Fibroblast of peridontal ligament (primary cell): ENCODE data around the gene RRP8.
A peak's percentile ranks its signal among the peaks of the same experiment; 100 is the strongest.

Source experiments
- DNase-seq: peaks from one replicate; pipeline ENCODE4 v3.0.0-alpha.2; 2010; ENCODE audit errors: extremely low read depth

RRP8 gene

DNA sequence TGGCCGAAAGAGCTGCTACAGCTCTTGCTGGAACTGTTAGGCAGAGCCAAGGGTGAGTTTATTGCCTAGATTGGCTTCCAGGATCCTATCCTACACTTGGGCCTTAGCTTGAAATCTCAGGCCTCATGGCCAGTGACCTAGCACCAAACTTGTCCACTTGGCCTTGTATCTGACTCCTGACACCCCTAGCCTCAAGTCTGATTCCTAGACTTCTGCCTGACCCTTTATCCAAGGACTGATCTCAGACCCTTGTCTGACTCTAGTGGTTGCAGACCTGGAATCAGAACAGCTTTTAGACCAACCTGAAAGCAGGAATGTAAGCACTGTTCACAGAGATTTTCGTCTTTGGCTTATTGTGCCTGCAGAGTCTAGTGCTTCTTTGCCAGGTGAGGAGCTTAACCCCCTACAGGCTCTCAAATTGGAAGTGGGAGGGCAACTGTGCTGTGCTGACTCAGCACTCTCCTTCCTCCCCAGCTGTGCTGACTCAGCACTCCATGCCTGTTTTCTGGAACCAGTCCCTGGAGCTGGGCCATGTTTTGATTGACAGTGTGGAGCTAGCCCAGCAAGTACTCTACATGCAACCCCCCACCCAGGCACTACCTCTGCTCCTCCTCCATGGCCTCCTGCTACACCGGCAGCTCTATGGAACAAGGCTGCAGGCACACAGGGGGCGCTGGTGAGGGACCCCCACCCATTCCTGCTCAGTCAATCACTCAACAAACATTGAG is 35.1 kb downstream of the RRP8 start:
- DNase-seq: peak; percentile 73

GRCh38 chr11:6567371-6567745 is 36.1 kb downstream of the RRP8 start:
- no peak for DNase-seq

- no peak for DNase-seq
Observed at GRCh38 chr11:6566704-6567370, 36.6 kb downstream of the RRP8 start.

GRCh38 chr11:6565988-6566703 is 37.3 kb downstream of the RRP8 start:
- DNase-seq: no peak

DNA sequence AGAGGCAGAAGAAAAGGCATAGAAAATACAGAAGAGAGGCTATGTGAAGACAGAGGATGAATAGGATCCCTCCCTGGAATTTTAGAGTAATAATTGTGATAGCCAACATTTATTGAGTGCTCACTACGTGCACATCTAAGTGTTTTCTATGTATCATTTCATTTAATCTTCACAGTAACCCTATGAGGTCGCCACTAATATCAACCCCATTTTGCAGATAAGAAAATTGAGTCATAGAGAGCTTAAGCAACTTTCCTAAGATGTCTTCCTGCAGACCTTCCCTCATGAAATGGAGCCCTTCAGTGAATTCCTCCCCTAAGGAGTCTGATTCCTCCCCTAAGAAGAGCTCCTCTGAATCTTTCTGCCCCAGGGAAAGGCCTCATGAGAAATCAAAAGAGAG is 38.1 kb downstream of the RRP8 start:
- no peak for DNase-seq

DNA sequence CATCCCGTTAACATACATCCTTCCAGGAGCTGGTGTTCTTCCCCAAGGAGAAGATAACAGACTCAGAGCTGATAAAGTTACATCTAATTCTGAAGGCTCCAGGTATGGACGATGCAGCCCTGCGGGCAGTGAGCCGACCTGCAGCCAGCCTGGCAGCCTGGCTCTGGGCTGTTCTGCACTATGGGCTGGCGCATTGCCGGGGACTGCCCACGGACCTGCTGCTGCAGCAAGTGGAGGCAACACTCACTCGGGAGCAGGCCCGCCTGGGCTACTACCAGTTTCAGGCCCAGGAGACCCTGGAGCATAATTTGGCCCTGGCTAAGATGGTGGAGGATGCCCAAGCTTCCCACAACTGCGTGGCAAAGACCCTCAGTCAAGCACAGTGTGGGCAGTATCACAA is 39.7 kb downstream of the RRP8 start:
- DNase-seq: no peak

GRCh38 chr11:6563121-6563619 is 40.2 kb downstream of the RRP8 start:
- DNase-seq: no peak

GRCh38 chr11:6561288-6561687 is 42.1 kb downstream of the RRP8 start:
- no peak for DNase-seq

DNA sequence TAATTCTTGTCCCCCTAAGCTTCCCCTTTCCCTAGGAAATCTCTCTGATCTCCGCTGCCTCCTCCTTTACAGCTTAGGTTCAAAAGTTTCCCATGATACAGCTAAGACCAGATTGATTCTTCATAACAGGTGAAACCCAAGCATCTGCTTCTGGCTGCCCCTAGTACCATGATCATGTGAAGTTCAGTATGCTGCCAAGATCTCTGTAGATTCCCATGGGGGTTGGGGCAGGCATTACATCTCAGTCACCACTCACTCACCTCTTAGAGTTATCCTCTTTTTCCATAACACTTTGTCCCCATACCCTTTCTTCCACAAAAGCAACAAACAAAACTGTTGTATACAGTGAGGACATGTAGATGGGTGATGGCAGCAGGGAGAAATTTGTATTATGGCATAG is 44.0 kb downstream of the RRP8 start:
- DNase-seq: no peak

- DNase-seq: no peak
Observed at GRCh38 chr11:6557761-6558674, 45.4 kb downstream of the RRP8 start.

DNA sequence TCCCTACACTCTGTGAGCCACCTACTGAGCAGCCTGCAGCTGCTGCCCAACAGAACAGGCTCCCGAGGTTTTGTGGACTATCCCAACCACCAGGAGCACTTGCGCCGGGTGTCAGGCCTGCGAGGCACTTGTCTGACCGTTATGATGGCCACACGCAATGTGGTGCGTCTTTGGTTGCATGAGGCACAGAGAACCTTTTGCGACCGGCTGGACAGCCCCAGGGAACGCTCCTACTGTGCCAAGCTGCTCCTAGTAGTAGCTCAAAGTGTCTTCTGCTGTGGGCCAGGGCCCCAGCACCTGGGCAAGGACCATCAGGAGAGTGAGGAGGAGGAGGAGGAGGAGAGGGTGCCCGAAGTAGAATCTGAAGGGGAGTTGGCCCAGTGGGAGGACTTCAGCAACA is 46.4 kb downstream of the RRP8 start:
- DNase-seq: no peak

- no peak for DNase-seq
Observed at GRCh38 chr11:6556139-6556949, 47.1 kb downstream of the RRP8 start.

- no peak for DNase-seq
Observed at GRCh38 chr11:6554828-6555706, 48.3 kb downstream of the RRP8 start.

- DNase-seq: no peak
Observed at GRCh38 chr11:6553634-6554033, 49.8 kb downstream of the RRP8 start.

GRCh38 chr11:6548641-6549040 is 54.8 kb downstream of the RRP8 start:
- no peak for DNase-seq

- DNase-seq: no peak
Observed at GRCh38 chr11:6548121-6548520, 55.3 kb downstream of the RRP8 start.

DNA sequence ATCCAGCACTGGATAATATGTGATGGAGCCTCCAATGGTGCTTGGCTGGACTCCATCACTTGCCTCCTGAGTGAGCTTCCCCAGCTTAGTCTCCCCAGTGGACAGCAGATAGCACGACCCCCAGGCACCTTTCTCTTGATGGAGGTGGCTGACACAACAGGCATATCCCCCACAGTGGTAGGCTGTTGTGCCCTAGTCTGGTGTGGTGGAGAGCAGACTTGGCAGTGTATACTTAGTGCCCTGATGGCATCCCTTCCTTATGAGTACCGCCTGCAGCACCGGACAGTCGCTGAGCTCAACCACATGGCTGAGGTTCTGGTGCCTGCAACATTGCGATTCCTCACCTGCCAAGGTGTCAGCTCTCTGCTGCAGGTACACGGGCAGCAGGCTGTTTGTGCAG is 56.2 kb downstream of the RRP8 start:
- no peak for DNase-seq

GRCh38 chr11:6546735-6547134 is 56.7 kb downstream of the RRP8 start:
- DNase-seq: no peak

DNA sequence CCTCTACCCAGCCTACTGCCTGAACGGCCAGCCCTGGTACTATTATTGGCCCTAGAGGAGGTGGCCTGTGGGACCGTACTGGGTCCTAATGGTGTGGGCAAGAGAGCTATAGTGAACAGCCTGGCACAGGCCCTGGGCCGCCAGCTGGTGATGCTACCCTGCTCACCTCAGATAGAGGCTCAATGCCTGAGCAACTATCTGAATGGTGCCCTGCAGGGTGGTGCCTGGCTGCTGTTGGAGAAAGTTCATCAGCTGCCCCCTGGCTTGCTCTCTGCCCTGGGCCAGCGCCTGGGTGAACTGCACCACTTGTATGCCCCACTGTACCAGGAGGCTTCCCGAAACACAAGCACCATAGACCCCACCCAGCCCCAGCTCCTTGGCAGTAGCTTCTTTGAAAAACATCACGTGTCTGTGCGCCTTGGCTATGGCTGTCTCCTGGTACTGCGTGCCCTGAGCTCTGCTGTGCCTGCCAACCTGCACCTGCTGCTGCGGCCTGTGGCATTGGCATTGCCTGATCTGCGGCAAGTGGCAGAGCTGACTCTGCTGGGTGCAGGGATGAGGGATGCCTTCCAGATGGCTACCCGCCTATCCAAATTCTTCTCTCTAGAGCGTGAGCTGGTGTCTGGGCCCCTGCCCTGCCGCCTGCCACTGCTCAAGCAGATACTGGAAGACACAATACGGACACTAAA is 57.4 kb downstream of the RRP8 start:
- DNase-seq: no peak
